Effector memory CD8-positive, alpha-beta T cell (primary cell): Measurements from ENCODE around the gene NR1I2.
A peak's percentile ranks its signal among the peaks of the same experiment; 100 is the strongest.

Experiments used
- ATAC-seq: fragments of 150-1000 bp; cut with Tn5 transposase; replicated peaks from 2 replicates; pipeline ENCODE4 v1.10.0; 2021; ENCODE audit warnings: mild to moderate bottlenecking, moderate library complexity
- DNase-seq, 3 experiments: peaks; one replicate each; pipeline ENCODE4 v3.0.0; 2021
- H3K27ac Mint-ChIP-seq, 2 donors: one replicate each; pipeline ENCODE4 v1.8.0; 2022; ENCODE audit warnings: mild to moderate bottlenecking in 2 of 2, mixed read lengths in 2 of 2, moderate library complexity in 2 of 2
- H3K27me3 Mint-ChIP-seq, 2 donors: one replicate each; pipeline ENCODE4 v1.8.0; 2022; ENCODE audit warnings: mixed read lengths in 2 of 2
- H3K36me3 Mint-ChIP-seq: one replicate; pipeline ENCODE4 v1.8.0; 2022; ENCODE audit warnings: mild to moderate bottlenecking, moderate library complexity, mixed read lengths; ENCODE audit not compliant: insufficient read depth
- H3K4me1 Mint-ChIP-seq, 2 donors: one replicate each; pipeline ENCODE4 v1.8.0; 2022; ENCODE audit warnings: low read depth in 2 of 2, mixed read lengths in 2 of 2
- H3K4me3 Mint-ChIP-seq, 2 donors: one replicate each; pipeline ENCODE4 v1.8.0; 2022; ENCODE audit warnings: mild to moderate bottlenecking in 2 of 2, mixed read lengths in 2 of 2, moderate library complexity in 2 of 2
- H3K9me3 Mint-ChIP-seq, 2 donors: one replicate each; pipeline ENCODE4 v1.8.0; 2022; ENCODE audit warnings: mixed read lengths in 2 of 2

Gene NR1I2

GRCh38 chr3:119856695-119857094, 74.8 kb downstream of the NR1I2 start:
- Mint-ChIP-seq H3K36me3 (peaks cover 3% of the 10 kb centered on the region), H3K27me3 (no peaks in the 10 kb centered on the region), H3K4me1 (peaks cover 6 to 25% of the 10 kb centered on the region in 2 donors)

GRCh38 chr3:119858957-119859356, 77.1 kb downstream of the NR1I2 start:
- H3K9me3 Mint-ChIP-seq: no peaks in the 10 kb centered on the region
- peaks cover 6 to 10% of the 10 kb centered on the region in 2 donors for H3K4me1 Mint-ChIP-seq
- no peak overlapping the region for H3K27ac Mint-ChIP-seq
- H3K27me3 Mint-ChIP-seq: no peaks in the 10 kb centered on the region
- ATAC-seq (no peak), DNase-seq (no peak)
- H3K36me3 Mint-ChIP-seq: peaks cover 21% of the 10 kb centered on the region
- no peak overlapping the region for H3K4me3 Mint-ChIP-seq

More at GRCh38 chr3:119856695-119857094, 74.8 kb downstream of the NR1I2 start:
- H3K4me3 Mint-ChIP-seq: no peak overlapping the region
- ATAC-seq: no peak
- no peak for DNase-seq
- no peaks in the 10 kb centered on the region for H3K9me3 Mint-ChIP-seq
- H3K27ac Mint-ChIP-seq: no peak overlapping the region

GRCh38 chr3:119859728-119860127, 77.8 kb downstream of the NR1I2 start:
- Mint-ChIP-seq H3K9me3 (no peaks in the 10 kb centered on the region), H3K27ac (no peak overlapping the region), H3K4me3 (no peak overlapping the region), H3K4me1 (peaks cover 6 to 8% of the 10 kb centered on the region in 2 donors), H3K27me3 (no peaks in the 10 kb centered on the region), H3K36me3 (peaks cover 21% of the 10 kb centered on the region)
- ATAC-seq (no peak), DNase-seq (no peak)

GRCh38 chr3:119861681-119862080, 79.8 kb downstream of the NR1I2 start:
- no peak for ATAC-seq
- peaks cover 21% of the 10 kb centered on the region for H3K36me3 Mint-ChIP-seq
- no peaks in the 10 kb centered on the region for H3K27me3 Mint-ChIP-seq
- no peak overlapping the region for H3K4me3 Mint-ChIP-seq
- H3K9me3 Mint-ChIP-seq: no peaks in the 10 kb centered on the region
- peaks cover 5 to 7% of the 10 kb centered on the region in 2 donors for H3K4me1 Mint-ChIP-seq
- peak overlapping the region in 1 of 2 donors; percentile 53 for H3K27ac Mint-ChIP-seq
- no peak for DNase-seq

GRCh38 chr3:119862616-119863015, 80.7 kb downstream of the NR1I2 start:
- no peak for DNase-seq

GRCh38 chr3:119864476-119864875, 82.6 kb downstream of the NR1I2 start:
- Mint-ChIP-seq H3K9me3 (no peaks in the 10 kb centered on the region), H3K4me1 (peaks cover 1 to 8% of the 10 kb centered on the region in 2 donors), H3K27ac (no peak overlapping the region), H3K27me3 (no peaks in the 10 kb centered on the region), H3K4me3 (no peak overlapping the region), H3K36me3 (peaks cover 21% of the 10 kb centered on the region)
- no peak for ATAC-seq
- DNase-seq: no peak

More at GRCh38 chr3:119862616-119863015, 80.7 kb downstream of the NR1I2 start:
- Mint-ChIP-seq H3K27ac (no peak overlapping the region), H3K9me3 (no peaks in the 10 kb centered on the region), H3K36me3 (peaks cover 21% of the 10 kb centered on the region), H3K4me1 (peaks cover 5% of the 10 kb centered on the region in 2 donors), H3K27me3 (no peaks in the 10 kb centered on the region), H3K4me3 (no peak overlapping the region)
- ATAC-seq: no peak
